Osteocyte (in vitro differentiated cells): ENCODE results near the gene R3HDM4. TPM values are rescaled to one million over a fixed set of nuclear protein-coding genes. Genes with fewer than 3 reads are reported as not detected.
"Not testable (repeated sequence)": the region's sequence is repeated elsewhere in the genome, so short reads cannot be mapped to it uniquely, and the experiment has no call there.

Experiments
- DNase-seq: peaks from one replicate; pipeline ENCODE4 v3.0.0; 2021; ENCODE audit warnings: mixed read lengths; ENCODE audit not compliant: unreplicated experiment; ENCODE audit errors: extremely low spot score
- H3K27ac Mint-ChIP-seq: one replicate; pipeline ENCODE4 v1.8.0; 2021; ENCODE audit warnings: mild to moderate bottlenecking, mixed read lengths; ENCODE audit not compliant: unreplicated experiment
- H3K27me3 Mint-ChIP-seq: one replicate; pipeline ENCODE4 v1.8.0; 2021; ENCODE audit warnings: mixed read lengths; ENCODE audit not compliant: unreplicated experiment
- H3K36me3 Mint-ChIP-seq: one replicate; pipeline ENCODE4 v1.8.0; 2021; ENCODE audit warnings: mixed read lengths; ENCODE audit not compliant: unreplicated experiment
- H3K4me1 Mint-ChIP-seq: one replicate; pipeline ENCODE4 v1.8.0; 2021; ENCODE audit warnings: mixed read lengths; ENCODE audit not compliant: unreplicated experiment
- H3K4me3 Mint-ChIP-seq: one replicate; pipeline ENCODE4 v1.8.0; 2021; ENCODE audit warnings: mild to moderate bottlenecking, moderate library complexity, mixed read lengths; ENCODE audit not compliant: unreplicated experiment
- H3K9me3 Mint-ChIP-seq: one replicate; pipeline ENCODE4 v1.8.0; 2021; ENCODE audit warnings: mixed read lengths; ENCODE audit not compliant: unreplicated experiment
- total RNA-seq: library from RNA; stranded (reverse); gene quantifications from 2 replicates; pipeline ENCODE4 v1.2.1, GENCODE V29; 2021
- TF ChIP-seq, protein P1 (sequence below): fragments of 200-600 bp; sonication (generic); IDR thresholded peaks from 2 replicates; pipeline ENCODE4 v1.5.0; 2021; ENCODE audit warnings: antibody characterized with exemption, mild to moderate bottlenecking, moderate library complexity

R3HDM4 gene
- total RNA-seq, 1 donor from 2014 or later = 63.5 TPM

DNA sequence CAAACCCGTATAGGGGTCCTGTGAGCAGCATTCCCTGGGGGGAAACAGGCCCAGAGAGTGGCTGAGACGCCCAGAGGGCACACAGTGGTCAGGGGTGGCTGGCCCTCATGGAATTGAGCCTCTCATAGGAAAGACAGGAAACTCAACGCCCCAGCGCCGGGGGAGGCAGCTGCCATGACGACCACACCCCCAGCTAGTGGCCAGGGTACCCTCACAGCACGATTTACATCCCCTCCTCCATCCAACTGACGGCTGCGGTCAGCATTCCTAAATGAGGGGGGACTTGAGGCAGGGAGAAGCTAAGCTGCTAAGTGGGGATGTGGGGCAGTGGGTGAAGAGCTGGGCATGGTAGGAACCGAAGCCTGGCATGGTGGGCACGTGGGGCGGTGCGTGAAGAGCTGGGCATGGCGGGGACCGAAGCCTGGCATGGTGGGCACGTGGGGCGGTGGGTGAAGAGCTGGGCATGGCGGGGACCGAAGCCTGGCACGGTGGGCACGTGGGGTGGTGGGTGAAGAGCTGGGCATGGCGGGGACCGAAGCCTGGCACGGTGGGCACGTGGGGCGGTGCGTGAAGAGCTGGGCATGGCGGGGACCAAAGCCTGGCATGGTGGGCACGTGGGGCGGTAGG is 30.0 kb downstream of the R3HDM4 start:
- H3K4me1 Mint-ChIP-seq = no peaks in the 10 kb centered on the region
- H3K4me3 Mint-ChIP-seq = no peak overlapping the region
- no peak for DNase-seq
- no peaks in the 10 kb centered on the region for H3K27me3 Mint-ChIP-seq
- H3K27ac Mint-ChIP-seq = no peak overlapping the region
- peaks cover 21% of the 10 kb centered on the region for H3K36me3 Mint-ChIP-seq
- TF ChIP-seq, protein P1, sequence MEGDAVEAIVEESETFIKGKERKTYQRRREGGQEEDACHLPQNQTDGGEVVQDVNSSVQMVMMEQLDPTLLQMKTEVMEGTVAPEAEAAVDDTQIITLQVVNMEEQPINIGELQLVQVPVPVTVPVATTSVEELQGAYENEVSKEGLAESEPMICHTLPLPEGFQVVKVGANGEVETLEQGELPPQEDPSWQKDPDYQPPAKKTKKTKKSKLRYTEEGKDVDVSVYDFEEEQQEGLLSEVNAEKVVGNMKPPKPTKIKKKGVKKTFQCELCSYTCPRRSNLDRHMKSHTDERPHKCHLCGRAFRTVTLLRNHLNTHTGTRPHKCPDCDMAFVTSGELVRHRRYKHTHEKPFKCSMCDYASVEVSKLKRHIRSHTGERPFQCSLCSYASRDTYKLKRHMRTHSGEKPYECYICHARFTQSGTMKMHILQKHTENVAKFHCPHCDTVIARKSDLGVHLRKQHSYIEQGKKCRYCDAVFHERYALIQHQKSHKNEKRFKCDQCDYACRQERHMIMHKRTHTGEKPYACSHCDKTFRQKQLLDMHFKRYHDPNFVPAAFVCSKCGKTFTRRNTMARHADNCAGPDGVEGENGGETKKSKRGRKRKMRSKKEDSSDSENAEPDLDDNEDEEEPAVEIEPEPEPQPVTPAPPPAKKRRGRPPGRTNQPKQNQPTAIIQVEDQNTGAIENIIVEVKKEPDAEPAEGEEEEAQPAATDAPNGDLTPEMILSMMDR = no peak
- no peaks in the 10 kb centered on the region for H3K9me3 Mint-ChIP-seq

DNA sequence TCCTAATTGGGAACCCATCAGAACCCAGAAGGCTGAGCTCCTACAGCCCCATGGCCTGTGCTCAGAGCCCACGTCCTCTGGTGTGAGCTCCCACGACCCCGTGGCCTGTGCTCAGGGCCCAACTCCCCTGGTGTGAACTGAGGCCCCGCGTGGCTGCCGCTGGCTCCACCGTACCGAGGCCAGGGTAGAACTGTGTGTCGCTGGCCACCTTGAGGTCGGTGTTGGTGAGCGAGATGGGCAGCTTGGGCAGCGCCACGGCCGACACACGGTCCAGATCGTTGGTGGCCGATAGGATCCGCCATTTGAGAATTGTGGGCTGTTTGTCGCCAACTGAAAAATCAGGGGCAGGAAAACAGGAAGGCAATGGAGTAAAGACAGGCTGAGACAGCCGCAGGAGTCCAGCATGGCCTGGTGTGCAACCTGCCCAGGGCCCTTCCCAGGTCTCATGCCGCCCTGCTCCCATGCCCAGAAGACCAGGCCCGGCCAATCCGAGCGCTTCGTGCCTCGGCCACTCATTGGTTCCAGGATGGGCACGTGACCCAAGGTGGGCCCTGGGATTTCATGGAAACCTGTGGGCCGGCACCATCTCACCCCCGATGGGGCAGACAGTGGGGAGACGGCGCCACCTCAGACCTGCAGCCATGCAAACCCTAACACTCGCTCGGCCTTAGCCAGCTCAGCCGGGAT is 31.5 kb downstream of the R3HDM4 start:
- Mint-ChIP-seq H3K27ac (no peak overlapping the region), H3K4me3 (no peak overlapping the region), H3K27me3 (no peaks in the 10 kb centered on the region), H3K4me1 (no peaks in the 10 kb centered on the region), H3K9me3 (no peaks in the 10 kb centered on the region), H3K36me3 (peaks cover 19% of the 10 kb centered on the region)
- DNase-seq = no peak
- TF ChIP-seq, protein P1 = no peak

GRCh38 chr19:879711-880438 is 33.1 kb downstream of the R3HDM4 start:
- Mint-ChIP-seq H3K4me3 (no peak overlapping the region), H3K4me1 (no peaks in the 10 kb centered on the region), H3K9me3 (no peaks in the 10 kb centered on the region), H3K27me3 (no peaks in the 10 kb centered on the region), H3K27ac (no peak overlapping the region), H3K36me3 (peaks cover 25% of the 10 kb centered on the region)
- no peak for DNase-seq
- TF ChIP-seq, protein P1 = no peak

- H3K27ac Mint-ChIP-seq = not testable (repeated sequence)
- peaks cover 26% of the 10 kb centered on the region for H3K36me3 Mint-ChIP-seq
Observed at GRCh38 chr19:878751-879561, 34.1 kb downstream of the R3HDM4 start.

GRCh38 chr19:877992-878660 is 34.9 kb downstream of the R3HDM4 start:
- not testable (repeated sequence) for H3K9me3 Mint-ChIP-seq, DNase-seq, H3K4me3 Mint-ChIP-seq, H3K27me3 Mint-ChIP-seq, H3K27ac Mint-ChIP-seq, H3K4me1 Mint-ChIP-seq
- peaks cover 25% of the 10 kb centered on the region for H3K36me3 Mint-ChIP-seq

More at GRCh38 chr19:878751-879561, 34.1 kb downstream of the R3HDM4 start:
- H3K9me3 Mint-ChIP-seq, DNase-seq, H3K4me3 Mint-ChIP-seq, H3K27me3 Mint-ChIP-seq, H3K4me1 Mint-ChIP-seq: not testable (repeated sequence)
